HG03520 (cell line): ENCODE measurements around the gene CLEC2L.

ENCODE experiments used
- ATAC-seq: cut with Tn5 transposase; IDR thresholded peaks from one replicate; pipeline ENCODE4 v1.9.1; 2021; ENCODE audit warnings: mild to moderate bottlenecking, moderate library complexity; ENCODE audit not compliant: unreplicated experiment

CLEC2L gene

GRCh38 chr7:139522830-139523198 lies 671 bp upstream of the CLEC2L start:
- ATAC-seq: no peak

DNA sequence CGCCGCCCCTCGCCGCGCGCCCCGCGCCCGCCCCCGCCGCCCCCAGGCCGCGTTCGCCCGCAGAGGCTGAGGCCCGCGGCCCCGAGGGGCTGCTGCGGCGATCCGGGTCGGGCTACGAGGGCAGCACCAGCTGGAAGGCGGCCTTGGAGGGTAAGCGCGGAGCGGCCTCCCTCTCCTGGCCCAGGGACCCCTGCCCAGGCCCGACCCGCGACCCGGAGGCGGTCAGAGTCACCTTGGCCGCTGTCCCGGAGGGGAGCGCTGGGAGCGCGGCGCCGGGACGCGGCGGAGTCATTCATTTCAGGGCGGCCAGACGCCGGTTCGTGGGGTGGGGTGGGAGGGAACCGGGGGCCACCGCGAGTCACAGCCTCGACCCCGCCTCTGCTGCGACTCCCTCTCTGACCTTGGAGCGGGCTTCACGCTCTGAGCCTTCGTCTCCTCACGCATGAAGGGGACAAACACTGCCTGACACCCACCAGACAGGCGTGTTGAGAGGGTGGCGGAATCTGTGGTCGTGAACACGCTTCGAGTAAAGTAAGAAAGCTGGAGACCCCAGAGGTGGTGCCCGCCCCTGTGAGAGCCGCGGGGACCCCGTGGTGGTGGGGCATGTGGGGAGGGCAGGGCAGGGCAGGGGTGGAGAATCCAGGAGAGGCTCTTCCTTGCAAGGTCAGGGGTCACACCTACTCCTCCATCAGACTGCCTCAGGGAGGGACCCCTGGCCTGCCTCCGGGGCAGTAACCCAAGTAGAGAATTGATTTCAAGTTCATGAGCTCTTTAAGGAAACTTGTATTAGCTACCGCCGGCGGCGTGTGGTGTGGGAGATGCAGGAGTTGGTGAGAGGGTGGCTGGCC lies 707 bp downstream of the CLEC2L start:
- ATAC-seq: no peak

DNA sequence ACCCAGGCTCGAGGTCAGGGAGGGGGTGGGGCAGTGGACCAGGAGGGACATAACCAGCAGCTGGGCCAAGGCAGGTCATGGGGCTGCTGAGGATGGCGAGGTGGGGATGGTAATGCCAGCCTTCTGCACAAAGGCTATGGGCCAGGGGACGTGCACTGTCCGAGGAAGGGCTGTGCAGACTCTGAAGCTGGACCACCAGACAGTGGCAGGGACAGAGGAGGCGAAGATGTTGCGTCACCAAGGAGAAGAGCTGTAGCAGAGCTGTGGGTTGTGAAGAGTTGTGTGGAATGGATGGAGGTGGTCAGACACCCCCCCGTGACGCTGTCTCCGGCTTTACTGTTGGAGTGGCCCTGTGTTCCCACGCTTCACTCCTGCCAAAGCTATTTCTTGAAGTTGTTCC lies 1.8 kb downstream of the CLEC2L start:
- no peak for ATAC-seq

GRCh38 chr7:139525750-139526149 lies 2.3 kb downstream of the CLEC2L start:
- no peak for ATAC-seq

DNA sequence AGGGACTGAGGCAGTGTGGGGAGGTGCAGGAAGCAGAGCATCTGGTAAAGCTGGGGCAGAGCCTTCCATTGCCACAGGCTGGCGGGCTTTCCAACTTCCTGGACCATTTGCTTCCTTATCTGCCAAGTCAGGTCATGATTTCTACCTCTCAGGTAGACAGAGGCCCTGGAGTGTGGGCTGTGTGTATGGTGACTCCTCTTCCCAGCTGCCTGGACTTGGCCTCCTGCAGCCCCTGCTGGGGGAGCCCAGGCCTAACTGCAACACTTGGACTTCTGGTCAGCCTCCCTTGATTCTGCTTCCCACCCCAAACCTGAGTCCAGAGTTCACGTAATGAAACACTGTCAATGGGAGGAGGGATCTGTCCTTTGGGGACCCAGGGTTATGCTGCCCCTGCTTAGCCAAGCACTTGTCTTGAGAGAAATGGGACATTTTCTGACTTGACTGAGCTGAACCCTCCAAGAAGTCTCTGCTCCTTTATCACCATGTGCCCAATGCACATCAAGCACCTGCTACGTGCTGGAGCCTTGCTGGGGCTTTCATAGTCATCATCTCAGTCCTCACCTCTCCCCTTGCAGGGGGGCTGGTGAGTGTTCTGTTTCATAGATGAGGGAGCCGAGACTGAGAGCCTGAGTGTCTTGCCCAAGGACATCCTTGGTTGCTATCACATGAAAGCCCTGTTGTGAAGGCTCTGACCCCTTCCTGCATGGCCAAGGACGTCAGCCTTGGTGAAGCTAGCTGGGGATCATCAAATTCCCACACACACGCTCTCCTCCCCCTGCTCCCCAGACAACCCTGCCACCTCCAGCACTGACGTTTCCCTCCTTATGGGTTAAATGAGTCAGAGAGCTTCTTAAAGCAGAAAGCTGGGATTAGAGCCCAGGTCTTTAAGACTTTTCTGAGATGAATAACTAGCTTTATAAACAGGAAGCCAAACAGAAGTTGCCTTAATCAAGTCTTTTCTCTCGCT lies 3.4 kb downstream of the CLEC2L start:
- no peak for ATAC-seq

DNA sequence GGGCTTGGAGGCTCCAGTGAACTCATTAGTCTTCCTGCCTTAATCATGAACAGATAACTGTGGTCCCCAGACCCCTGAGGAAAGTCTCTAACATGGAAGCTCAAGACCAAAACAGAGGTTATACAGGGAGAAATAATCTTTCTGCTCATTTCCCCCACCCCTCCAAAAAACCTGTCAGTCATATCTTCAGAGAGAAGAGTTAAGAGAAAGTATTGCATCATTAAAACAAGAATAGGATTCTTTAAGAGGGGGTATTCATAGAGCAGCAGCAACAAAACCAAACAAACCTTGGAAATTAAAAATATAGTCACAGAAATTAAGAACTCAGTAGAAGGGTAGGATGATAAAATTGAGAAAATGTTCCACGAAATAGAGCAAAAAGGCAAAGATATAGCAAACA lies 7.6 kb downstream of the CLEC2L start:
- no peak for ATAC-seq

DNA sequence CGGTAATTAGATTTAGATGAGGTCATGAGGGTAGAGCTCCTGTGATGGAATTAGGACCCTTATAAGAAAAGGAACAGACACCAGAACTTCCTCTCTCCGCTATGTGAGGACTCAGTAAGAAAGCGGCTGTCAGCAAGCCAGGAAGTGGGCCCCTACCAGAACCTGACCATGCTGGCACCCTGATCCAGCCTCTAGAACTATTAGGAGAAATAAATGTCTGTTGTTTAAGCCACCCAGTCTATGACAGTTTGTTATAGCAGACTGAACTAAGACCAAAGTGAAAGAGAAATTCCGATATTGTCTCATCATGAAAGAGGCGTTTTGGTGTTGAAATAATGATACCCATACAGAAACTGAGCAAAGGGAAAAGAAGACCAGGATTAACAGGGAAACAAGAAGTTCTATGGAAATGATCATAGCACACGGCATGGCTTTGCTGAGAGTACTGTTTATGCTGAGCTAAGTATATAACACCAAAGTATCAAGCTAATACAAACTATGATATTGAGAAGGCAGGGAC lies 9.2 kb downstream of the CLEC2L start:
- ATAC-seq: no peak

DNA sequence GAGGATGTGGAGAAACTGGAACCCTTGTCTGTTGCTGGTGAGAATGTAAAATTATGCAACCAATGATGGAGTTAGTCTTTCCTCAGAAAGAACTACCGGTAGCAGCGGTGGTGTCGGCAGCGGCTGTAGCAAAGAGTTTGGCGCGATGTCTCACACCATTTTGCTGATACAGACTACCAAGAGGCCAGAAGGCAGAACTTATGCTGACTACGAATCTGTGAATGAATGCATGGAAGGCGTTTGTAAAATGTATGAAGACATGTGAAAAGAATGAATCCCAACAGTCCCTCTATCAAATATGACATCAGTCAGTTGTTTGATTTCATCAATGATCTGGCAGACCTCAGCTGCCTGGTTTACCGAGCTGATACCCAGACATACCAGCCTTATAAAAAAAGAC lies 10.6 kb downstream of the CLEC2L start:
- ATAC-seq: no peak

- ATAC-seq: no peak
These were observed 11.6 kb downstream of the CLEC2L start for GRCh38 chr7:139534966-139535651.

DNA sequence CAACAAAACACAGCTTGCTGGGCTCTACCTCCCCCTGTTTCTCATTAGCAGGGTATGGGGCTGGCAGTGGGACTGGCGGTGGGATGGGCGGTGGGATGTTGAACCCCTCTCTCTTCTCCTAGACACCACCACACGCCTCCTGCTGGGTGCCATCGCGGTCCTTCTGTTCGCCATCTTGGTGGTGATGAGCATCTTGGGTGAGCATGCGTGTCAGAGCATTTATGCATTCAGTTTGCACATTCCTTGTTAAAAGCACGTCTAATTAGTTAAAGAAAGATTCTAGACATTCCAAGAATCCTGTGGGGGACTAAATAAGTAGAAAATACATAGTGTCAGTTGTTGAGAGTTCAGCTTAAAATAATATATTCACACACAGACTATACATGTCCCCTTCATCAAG lies 12.7 kb downstream of the CLEC2L start:
- no peak for ATAC-seq

DNA sequence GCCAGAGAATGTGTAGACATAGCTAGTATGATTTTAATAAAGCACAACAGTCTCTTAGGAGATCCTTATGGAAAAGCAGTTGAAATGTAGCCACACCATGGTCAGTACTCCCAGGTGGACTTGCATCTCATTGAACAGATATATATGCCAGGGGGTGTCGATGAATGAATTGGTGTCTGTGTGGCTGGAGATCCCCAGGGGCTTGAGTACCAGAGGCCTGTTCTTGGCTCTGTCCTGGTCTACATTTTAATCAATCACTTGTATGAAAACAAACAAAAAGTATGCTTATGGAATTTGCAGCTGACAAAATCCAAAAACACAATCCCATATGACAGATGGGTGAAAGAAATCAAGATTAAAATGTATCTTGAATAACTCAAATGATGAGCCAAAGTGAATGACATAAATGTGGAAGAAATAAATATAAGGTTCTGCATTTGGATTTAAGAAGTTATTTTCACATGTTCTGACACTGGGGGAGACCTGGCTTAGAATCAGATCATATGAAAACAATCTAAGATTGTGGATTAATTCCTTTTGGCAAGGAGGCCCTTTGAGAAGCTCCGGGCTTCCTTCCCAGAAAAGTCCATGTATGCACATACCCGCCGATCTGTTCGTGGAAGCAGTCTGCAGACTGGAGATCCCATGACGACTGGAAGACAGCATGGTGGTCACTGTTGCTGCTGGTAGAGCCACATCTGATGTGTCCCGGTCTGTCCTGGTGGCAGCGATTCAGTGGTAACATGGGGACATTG lies 15.6 kb downstream of the CLEC2L start:
- no peak for ATAC-seq

DNA sequence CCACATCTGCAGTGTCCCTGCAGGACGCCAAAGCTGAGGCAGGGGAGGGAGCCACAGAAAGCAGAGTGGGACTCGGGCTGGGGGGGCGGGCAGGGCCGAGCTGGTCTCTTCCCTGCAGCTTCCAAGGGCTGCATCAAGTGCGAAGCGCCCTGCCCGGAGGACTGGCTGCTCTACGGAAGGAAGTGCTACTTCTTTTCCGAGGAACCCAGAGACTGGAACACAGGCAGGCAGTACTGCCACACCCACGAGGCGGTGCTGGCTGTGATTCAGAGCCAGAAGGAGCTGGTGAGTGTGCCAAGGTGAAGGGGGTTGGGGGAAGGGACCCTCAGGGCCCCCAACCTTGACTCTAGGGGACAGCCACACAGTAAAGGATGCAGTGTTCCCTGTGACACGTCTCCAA lies 16.7 kb downstream of the CLEC2L start:
- no peak for ATAC-seq

DNA sequence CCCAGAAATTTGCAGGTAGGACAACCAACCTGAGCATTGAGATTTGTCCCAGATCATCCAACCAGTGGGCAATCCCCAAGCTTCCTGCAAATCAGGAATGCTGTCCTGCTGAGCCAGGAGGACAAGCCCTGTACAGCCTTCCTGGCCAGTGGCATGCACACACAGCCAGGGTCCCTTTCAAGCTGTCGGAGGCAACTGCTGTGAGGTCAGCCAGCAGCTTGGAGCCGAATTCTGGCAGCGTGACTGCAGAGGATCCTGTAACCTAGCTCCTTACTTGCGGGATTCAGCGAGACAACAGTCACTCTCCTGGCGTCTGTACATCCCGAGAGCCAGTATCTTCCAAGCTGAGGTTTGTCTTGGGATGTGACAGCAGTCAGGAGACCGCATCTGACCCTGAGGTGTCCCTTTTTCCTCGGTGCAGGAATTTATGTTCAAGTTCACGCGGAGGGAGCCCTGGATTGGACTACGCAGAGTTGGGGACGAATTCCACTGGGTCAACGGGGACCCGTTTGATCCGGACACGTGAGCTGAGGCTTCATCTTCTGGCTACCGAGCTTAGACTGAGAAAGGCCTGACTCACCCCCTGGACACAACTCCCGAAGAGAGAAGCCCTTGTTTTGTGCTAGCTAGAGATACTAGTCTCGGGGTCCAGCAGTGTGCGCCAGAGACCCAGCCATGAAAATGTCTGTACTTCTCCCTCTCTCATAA lies 18.3 kb downstream of the CLEC2L start:
- no peak for ATAC-seq

GRCh38 chr7:139542308-139543151 lies 19.0 kb downstream of the CLEC2L start:
- no peak for ATAC-seq

GRCh38 chr7:139543801-139544603 lies 20.5 kb downstream of the CLEC2L start:
- no peak for ATAC-seq

GRCh38 chr7:139544645-139545044 lies 21.2 kb downstream of the CLEC2L start:
- no peak for ATAC-seq

- ATAC-seq: no peak
These were observed 25.0 kb downstream of the CLEC2L start for GRCh38 chr7:139548302-139549028.
